Measurements from ENCODE around the gene HES1.
"Not testable (repeated sequence)": the region's sequence is repeated elsewhere in the genome, so short reads cannot be mapped to it uniquely, and the experiment has no call there.

The HES1 gene

DNA sequence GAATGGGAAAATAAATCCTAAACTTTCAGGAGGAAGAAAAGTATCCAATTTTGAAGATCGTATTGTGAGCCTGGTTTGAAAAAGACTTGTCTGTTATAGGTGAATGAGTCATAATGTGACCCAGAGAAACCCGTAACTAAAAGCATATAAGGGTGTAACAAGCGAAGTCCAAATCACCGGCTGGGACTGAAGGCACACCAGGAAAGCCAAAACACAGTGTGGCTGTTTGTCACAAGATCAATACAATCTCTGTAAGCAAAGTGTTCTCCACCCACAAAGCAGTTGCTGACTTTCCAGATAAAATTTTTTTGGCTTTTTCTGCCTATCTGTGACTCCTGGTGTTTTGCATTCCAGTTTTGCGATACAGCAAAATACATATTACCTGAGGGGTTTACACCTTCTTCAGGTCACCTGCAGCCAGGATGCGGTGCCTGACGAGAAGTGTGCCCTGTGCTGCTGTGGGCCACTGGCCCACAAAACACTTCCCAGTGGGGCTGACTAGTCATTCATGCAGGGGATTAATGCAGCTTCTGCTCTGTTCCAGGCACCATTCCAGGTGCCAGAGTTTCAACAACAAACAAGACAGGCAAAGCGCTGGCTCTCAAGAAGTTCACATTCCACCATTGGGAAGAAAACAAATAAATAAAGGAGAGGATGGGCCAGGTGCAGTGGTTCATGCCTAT is 14.4 kb downstream of the HES1 start:
- TF ChIP-seq, protein P1, sequence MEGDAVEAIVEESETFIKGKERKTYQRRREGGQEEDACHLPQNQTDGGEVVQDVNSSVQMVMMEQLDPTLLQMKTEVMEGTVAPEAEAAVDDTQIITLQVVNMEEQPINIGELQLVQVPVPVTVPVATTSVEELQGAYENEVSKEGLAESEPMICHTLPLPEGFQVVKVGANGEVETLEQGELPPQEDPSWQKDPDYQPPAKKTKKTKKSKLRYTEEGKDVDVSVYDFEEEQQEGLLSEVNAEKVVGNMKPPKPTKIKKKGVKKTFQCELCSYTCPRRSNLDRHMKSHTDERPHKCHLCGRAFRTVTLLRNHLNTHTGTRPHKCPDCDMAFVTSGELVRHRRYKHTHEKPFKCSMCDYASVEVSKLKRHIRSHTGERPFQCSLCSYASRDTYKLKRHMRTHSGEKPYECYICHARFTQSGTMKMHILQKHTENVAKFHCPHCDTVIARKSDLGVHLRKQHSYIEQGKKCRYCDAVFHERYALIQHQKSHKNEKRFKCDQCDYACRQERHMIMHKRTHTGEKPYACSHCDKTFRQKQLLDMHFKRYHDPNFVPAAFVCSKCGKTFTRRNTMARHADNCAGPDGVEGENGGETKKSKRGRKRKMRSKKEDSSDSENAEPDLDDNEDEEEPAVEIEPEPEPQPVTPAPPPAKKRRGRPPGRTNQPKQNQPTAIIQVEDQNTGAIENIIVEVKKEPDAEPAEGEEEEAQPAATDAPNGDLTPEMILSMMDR (IDR thresholded peaks at IDR 0.05; ENCODE audit: low read depth, low read length): no peak
- H3K4me3 ChIP-seq (ENCODE audit: low read depth, low read length): no peak overlapping the region
- in situ Hi-C loops (cut with HindIII; ENCODE audit: low sequenced_read_pairs): no loop called here
- no peak for DNase-seq (ENCODE audit: low read depth, low spot score)

DNA sequence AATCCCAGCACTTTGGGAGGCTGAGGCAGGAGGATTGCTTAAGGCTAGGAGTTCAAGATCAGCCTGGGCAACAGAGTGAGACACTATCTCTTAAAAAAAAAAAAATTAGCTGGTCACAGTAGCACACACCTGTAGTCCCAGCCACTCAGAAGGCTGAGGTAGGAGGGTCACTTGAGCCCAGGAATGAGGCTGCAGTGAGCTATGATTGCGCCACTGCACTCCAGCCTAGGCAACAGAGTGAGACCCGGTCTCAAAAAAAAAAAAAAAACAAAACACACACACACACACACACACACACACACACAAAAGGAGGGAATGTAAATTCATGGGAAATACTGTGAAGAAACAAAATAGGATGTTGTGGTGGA is 15.0 kb downstream of the HES1 start:
- H3K4me3 ChIP-seq (ENCODE audit: low read depth, low read length); in situ Hi-C loops (cut with HindIII; ENCODE audit: low sequenced_read_pairs); DNase-seq (ENCODE audit: low read depth, low spot score): not testable (repeated sequence)

DNA sequence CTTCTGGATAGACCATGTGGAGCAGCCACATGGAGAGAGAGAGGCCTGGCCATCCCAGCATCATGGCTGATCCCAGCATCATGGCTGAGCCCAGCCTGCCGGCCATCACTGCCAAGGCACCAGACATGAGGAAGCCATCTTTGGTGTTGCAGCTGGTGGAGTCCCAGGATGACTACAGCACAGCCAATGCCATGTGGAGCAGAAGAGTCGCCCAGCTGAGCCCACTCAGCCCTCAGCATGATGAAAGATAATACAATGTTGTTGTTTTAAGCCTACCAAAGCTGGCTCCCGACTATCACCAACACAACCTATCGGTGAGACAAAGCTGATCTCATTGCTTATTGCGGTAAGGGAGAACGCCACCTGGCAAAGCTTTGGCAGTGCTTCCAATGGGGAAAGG is 18.4 kb downstream of the HES1 start:
- no peak overlapping the region for H3K4me3 ChIP-seq (ENCODE audit: low read depth, low read length)
- TF ChIP-seq, protein P1 (IDR thresholded peaks at IDR 0.05; ENCODE audit: low read depth, low read length): no peak
- DNase-seq (ENCODE audit: low read depth, low spot score): no peak

DNA sequence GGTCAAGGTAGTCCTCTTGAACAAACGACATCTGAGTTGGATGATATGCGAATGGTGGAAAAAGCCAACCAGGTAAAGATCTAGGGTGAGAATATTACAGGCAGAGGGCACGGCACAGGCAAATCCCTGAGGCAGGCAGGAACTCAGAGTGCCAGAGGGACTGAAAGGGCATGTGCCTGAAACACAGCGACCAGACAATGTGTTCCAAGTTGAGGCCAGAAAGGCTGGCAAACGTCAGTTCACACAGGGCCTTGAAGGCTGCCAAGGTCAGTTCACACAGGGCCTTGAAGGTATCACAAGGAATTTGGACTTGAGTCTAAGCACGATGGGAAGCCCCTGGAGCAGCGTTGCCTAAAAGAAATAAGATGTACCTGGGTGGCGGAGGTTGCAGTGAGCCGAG is 20.1 kb downstream of the HES1 start:
- TF ChIP-seq, protein P1 (IDR thresholded peaks at IDR 0.05; ENCODE audit: low read depth, low read length): no peak
- no peak overlapping the region for H3K4me3 ChIP-seq (ENCODE audit: low read depth, low read length)
- in situ Hi-C loops (cut with HindIII; ENCODE audit: low sequenced_read_pairs): no loop called here
- DNase-seq (ENCODE audit: low read depth, low spot score): no peak

More for the DNA sequence above, 18.4 kb downstream of the HES1 start:
- in situ Hi-C loops (cut with HindIII; ENCODE audit: low sequenced_read_pairs): no loop called here

DNA sequence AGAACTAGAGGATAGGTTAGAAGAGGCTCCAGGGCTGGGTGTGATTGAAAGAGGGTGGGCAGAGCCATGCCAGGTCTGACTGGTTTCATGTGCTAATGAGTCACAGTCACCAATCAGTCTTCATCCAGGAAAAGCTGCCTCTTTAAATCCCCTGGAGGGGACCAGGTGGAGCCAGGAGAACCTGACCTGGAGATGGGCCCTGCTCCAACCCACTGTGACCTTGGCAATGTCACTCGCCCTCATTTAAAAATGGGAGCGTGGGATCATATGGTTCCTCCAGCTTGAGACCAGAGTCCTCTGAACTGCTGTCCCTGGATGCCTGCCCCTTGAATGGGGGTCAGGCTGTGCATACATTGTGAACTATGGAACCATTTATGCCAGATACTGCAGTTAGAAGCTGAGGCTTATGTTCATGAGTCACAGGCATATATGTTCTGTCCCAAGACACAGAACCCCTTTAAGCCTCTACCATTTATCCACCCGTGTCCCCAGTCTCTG is 23.0 kb downstream of the HES1 start:
- in situ Hi-C loops (cut with HindIII; ENCODE audit: low sequenced_read_pairs): no loop called here
- TF ChIP-seq, protein P1 (IDR thresholded peaks at IDR 0.05; ENCODE audit: low read depth, low read length): no peak
- no peak overlapping the region for H3K4me3 ChIP-seq (ENCODE audit: low read depth, low read length)
- DNase-seq (ENCODE audit: low read depth, low spot score): no peak

DNA sequence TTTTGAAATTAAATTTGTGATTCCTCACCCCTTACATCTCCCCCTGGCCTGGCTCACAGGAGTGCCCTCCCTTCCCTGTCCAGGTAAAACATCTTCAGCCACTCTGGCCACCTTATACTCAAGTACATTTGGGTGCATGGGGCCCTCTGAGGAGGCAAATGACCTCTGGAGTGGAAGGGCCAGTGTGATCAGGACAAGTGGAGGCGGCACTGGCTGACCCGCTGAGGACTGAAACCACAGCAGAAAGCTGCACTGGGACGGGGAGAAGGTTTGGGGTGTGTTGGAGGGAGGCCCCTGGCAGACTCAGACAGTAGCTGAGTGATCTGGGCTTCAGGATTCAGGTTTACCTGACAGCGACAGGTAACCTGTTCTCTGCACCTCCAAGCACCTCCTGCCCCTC is 24.2 kb downstream of the HES1 start:
- H3K4me3 ChIP-seq (ENCODE audit: low read depth, low read length): no peak overlapping the region
- TF ChIP-seq, protein P1 (IDR thresholded peaks at IDR 0.05; ENCODE audit: low read depth, low read length): no peak
- no peak for DNase-seq (ENCODE audit: low read depth, low spot score)
- in situ Hi-C loops (cut with HindIII; ENCODE audit: low sequenced_read_pairs): no loop called here

DNA sequence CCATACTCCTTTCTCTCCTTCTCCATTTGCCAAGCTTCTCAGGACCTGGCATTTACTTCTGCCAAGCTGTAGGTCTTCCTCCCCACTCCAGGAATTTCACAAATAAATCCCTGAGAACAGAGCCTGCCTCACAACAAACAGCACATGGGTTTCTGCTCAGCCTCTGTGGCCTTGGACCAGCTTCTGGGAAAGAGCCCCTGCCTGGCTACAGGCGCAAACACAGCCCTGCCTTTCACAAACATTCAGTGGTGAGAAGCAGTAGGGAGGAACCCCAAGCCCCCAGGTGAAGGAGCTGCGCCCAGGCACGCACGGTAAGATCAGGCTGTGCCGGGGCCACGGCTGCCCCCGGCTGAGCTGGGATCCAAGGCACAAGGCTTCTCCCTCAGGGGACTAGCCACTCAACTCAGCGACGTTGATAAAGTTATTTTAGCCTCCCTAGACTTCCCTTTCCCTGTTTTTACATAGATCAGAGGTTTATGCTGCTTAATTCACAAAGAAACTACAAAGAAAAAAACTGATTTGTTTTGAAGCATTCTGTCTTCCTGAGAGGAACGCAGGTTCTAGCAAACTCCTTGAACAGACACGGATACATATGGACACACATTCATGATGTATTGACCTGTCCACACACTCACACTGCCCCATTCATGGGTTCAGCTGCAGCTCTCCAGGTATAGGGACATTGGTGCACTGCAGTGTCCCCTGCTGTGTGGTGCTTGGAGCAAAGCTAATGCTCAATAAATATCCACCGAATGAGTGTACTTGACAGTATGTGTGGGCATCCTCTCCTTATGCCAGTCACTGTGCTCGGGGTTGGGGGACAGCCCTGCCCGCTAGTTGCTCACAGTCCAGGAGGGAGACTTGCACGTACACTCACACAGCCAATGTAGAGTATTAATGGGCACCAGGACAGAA is 25.4 kb downstream of the HES1 start:
- in situ Hi-C loops (cut with HindIII; ENCODE audit: low sequenced_read_pairs): no loop called here
- DNase-seq (ENCODE audit: low read depth, low spot score): no peak
- TF ChIP-seq, protein P1 (IDR thresholded peaks at IDR 0.05; ENCODE audit: low read depth, low read length): no peak
- no peak overlapping the region for H3K4me3 ChIP-seq (ENCODE audit: low read depth, low read length)
